ENCODE data around the gene TEX101.
A peak's percentile ranks its signal among the peaks of the same experiment; 100 is the strongest.
"Not testable (repeated sequence)": the region's sequence is repeated elsewhere in the genome, so short reads cannot be mapped to it uniquely, and the experiment has no call there.

Gene TEX101

GRCh38 chr19:43414554-43414953 lies at the start of gene TEX101:
TSS of gene TEX101 (plus strand) at chr19:43414890. CDS start at chr19:43415920, 1,030 bp downstream.
- no peak for DNase-seq

- not testable (repeated sequence) for DNase-seq
Observed at GRCh38 chr19:43365677-43366076, 49.0 kb upstream of the TEX101 start.

GRCh38 chr19:43367822-43368221 lies 46.9 kb upstream of the TEX101 start:
- no peak for DNase-seq

- not testable (repeated sequence) for DNase-seq
Observed at GRCh38 chr19:43368897-43369296, 45.8 kb upstream of the TEX101 start.

GRCh38 chr19:43371909-43372308 lies 42.8 kb upstream of the TEX101 start:
- no peak for DNase-seq

- DNase-seq, result no peak
Observed at GRCh38 chr19:43372462-43372861, 42.2 kb upstream of the TEX101 start.

- not testable (repeated sequence) for DNase-seq
Observed at GRCh38 chr19:43377624-43378023, 37.1 kb upstream of the TEX101 start.

GRCh38 chr19:43380008-43380407 lies 34.7 kb upstream of the TEX101 start:
- no peak for DNase-seq

GRCh38 chr19:43380771-43381386 lies 33.8 kb upstream of the TEX101 start:
- DNase-seq, result peak; percentile 13

- DNase-seq, result not testable (repeated sequence)
Observed at GRCh38 chr19:43382586-43383216, 32.0 kb upstream of the TEX101 start.

GRCh38 chr19:43383254-43383653 lies 31.4 kb upstream of the TEX101 start:
- peak; percentile 64 for DNase-seq

- DNase-seq, result not testable (repeated sequence)
Observed at GRCh38 chr19:43383759-43384158, 30.9 kb upstream of the TEX101 start.

GRCh38 chr19:43390903-43391551 lies 23.7 kb upstream of the TEX101 start:
- peak; percentile 98 for DNase-seq

- peak; percentile 29 for DNase-seq
Observed at GRCh38 chr19:43391552-43391935, 23.1 kb upstream of the TEX101 start.

GRCh38 chr19:43393501-43393900 lies 21.2 kb upstream of the TEX101 start:
- DNase-seq, result not testable (repeated sequence)

GRCh38 chr19:43395561-43395960 lies 19.1 kb upstream of the TEX101 start:
- DNase-seq, result peak; percentile 24

- DNase-seq, result no peak
Observed at GRCh38 chr19:43406297-43406696, 8.4 kb upstream of the TEX101 start.

GRCh38 chr19:43407416-43408005 lies 7.2 kb upstream of the TEX101 start:
- no peak for DNase-seq

- no peak for DNase-seq
Observed at GRCh38 chr19:43408043-43408442, 6.6 kb upstream of the TEX101 start.

GRCh38 chr19:43409415-43409814 lies 5.3 kb upstream of the TEX101 start:
- no peak for DNase-seq

- no peak for DNase-seq
Observed at GRCh38 chr19:43412441-43412840, 2.2 kb upstream of the TEX101 start.

GRCh38 chr19:43416951-43417623 lies 2.4 kb downstream of the TEX101 start:
- DNase-seq, result no peak

- DNase-seq, result no peak
Observed at GRCh38 chr19:43420954-43421353, 6.3 kb downstream of the TEX101 start.
